ENCODE data around the gene CDYL. TPM values are rescaled to one million over a fixed set of nuclear protein-coding genes. Genes with fewer than 3 reads are reported as not detected.

The CDYL gene
- total RNA-seq, 1 donor from 2014 or later: 46.1 TPM

DNA sequence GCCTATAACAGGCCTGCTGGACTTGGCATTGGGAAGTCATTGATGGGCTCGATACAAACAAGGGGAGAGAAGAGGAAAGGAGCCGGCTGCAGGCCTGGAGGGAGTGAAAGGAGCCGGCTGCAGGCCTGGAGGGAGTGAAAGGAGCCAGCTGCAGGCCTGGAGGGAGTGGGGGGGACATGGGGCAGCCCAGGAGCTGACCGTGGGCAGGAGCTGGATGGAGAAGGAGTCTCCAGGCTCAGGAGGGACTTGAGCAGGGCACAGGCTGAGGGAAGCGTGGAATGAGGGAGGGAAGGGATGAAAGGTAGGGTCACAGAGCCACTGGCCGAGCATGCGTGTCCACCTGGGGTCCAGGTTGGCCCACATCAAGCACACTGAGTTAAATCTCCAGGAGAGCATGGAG, 195.6 kb downstream of the CDYL start:
- Histone ChIP-seq H3K36me3 (ENCODE audit: control insufficient read depth, insufficient read depth, low read length) (no peaks in the 10 kb centered on the region), H3K27me3 (ENCODE audit: control insufficient read depth, insufficient read depth, low read length) (no peaks in the 10 kb centered on the region), H3K4me3 (ENCODE audit: low read depth, low read length) (no peak overlapping the region)
- DNase-seq (ENCODE audit: low read depth) (no peak), FAIRE-seq (no peak)
- TF ChIP-seq CTCF (IDR thresholded peaks at IDR 0.05; ENCODE audit: insufficient read depth, low read length, severe bottlenecking): no peak

DNA sequence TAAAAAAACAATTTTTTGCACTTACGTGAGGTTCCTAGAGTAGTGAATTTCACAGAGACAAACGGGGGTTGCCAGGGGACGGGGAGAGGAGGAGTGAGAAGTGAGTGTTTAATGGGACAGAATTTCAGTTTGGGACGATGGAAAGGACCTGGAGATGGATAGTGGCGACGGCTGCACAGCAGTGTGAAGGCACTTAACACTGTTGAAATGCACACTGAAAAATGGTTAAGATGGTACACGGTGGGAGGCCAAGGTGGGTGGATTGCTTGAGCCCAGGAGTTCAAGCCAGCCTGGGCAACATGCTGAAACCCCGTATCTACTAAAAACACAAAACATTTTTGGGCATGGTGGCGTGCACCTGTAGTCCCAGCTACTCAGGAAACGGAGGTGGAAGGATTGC, 196.2 kb downstream of the CDYL start:
- FAIRE-seq (no peak), DNase-seq (ENCODE audit: low read depth) (no peak)
- Histone ChIP-seq H3K27me3 (ENCODE audit: control insufficient read depth, insufficient read depth, low read length) (no peaks in the 10 kb centered on the region), H3K4me3 (ENCODE audit: low read depth, low read length) (no peak overlapping the region), H3K36me3 (ENCODE audit: control insufficient read depth, insufficient read depth, low read length) (no peaks in the 10 kb centered on the region)
- no peak for TF ChIP-seq CTCF (IDR thresholded peaks at IDR 0.05; ENCODE audit: insufficient read depth, low read length, severe bottlenecking)

DNA sequence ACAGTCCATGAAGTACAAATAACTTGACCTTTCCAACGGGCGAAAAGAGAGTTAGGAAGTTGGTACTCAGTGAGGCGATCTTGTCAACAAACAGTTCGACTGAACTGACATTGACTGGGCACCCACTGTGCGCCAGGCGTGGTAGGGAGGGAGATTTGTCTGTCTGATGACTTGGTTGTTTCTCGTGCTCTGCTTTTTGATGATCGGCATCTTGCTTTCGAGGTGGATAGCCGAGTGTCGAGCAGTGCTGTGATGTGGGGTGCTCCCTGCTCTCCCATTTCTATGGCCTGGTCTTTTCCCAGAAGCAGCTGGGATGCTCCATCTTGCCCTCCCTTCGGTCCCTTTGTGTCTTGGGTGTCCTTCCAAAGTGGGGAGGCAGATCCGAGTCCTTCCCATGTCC, 197.2 kb downstream of the CDYL start:
- no peak for TF ChIP-seq CTCF (IDR thresholded peaks at IDR 0.05; ENCODE audit: insufficient read depth, low read length, severe bottlenecking)
- DNase-seq (ENCODE audit: low read depth) (no peak), FAIRE-seq (no peak)
- Histone ChIP-seq H3K27me3 (ENCODE audit: control insufficient read depth, insufficient read depth, low read length) (no peaks in the 10 kb centered on the region), H3K4me3 (ENCODE audit: low read depth, low read length) (no peak overlapping the region), H3K36me3 (ENCODE audit: control insufficient read depth, insufficient read depth, low read length) (no peaks in the 10 kb centered on the region)

- no peaks in the 10 kb centered on the region for H3K27me3 ChIP-seq (ENCODE audit: control insufficient read depth, insufficient read depth, low read length)
- no peak overlapping the region for H3K4me3 ChIP-seq (ENCODE audit: low read depth, low read length)
- FAIRE-seq (no peak), DNase-seq (ENCODE audit: low read depth) (no peak)
- H3K36me3 ChIP-seq (ENCODE audit: control insufficient read depth, insufficient read depth, low read length): no peaks in the 10 kb centered on the region
- TF ChIP-seq CTCF (IDR thresholded peaks at IDR 0.05; ENCODE audit: insufficient read depth, low read length, severe bottlenecking): no peak
Measured at GRCh38 chr6:4973982-4974745, 198.0 kb downstream of the CDYL start.

GRCh38 chr6:4974962-4975361, 198.8 kb downstream of the CDYL start:
- DNase-seq (ENCODE audit: low read depth) (no peak), FAIRE-seq (no peak)
- no peaks in the 10 kb centered on the region for H3K27me3 ChIP-seq (ENCODE audit: control insufficient read depth, insufficient read depth, low read length)

More at GRCh38 chr6:4974962-4975361, 198.8 kb downstream of the CDYL start:
- no peak overlapping the region for H3K4me3 ChIP-seq (ENCODE audit: low read depth, low read length)
- TF ChIP-seq CTCF (IDR thresholded peaks at IDR 0.05; ENCODE audit: insufficient read depth, low read length, severe bottlenecking): no peak
- H3K36me3 ChIP-seq (ENCODE audit: control insufficient read depth, insufficient read depth, low read length): no peaks in the 10 kb centered on the region
